Islet of Langerhans (tissue), 1 donor: ENCODE results near the gene TUBD1.
"Not testable (repeated sequence)": the region's sequence is repeated elsewhere in the genome, so short reads cannot be mapped to it uniquely, and the experiment has no call there.

Experiments
- FAIRE-seq: peaks from one replicate; lab custom pipeline; 2011; peaks lifted over from hg19 to GRCh38; lab: Jason Lieb, UNC

Gene TUBD1

DNA sequence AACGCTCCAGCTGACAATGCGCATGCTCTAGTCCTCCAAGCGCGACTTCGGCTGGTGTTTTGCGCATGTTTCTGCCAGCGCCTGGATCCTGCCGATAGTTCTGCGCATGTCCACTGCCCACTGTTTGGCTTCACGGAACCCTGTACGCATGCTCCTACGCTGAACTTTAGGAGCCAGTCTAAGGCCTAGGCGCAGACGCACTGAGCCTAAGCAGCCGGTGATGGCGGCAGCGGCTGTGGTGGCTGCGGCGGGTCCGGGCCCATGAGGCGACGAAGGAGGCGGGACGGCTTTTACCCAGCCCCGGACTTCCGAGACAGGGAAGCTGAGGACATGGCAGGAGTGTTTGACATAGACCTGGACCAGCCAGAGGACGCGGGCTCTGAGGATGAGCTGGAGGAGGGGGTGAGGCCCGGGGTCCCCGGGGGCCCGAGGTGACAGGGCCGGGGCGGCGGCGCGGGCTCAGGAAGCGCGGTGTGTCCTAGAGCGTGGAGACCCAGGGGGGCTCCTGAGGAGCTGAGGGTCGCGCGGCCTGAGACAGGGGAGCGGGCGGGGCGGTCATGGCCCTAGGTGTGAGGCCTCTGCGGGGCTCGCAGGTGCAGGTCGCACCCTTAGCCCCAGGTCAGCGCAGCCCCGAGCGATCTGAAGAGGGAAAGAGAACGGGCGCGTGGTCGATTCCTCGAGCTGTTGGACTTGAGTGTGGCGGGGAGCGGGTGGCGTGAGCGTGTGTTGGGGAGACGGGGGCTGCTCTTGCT, at the start of gene TUBD1, which contains the start of gene RPS6KB1:
Gene TUBD1, minus strand, starts transcription at position 20 of the 752 bp plus-strand sequence. CDS start 1,941 bp downstream, outside the sequence.
Gene RPS6KB1, plus strand, starts transcription at position 198 of the 752 bp plus-strand sequence. Its CDS starts 64 bp downstream, at position 262.
- peak; percentile 91 for FAIRE-seq

- no peak for FAIRE-seq
Measured at GRCh38 chr17:59941131-59941530, 48.4 kb upstream of the TUBD1 start.

DNA sequence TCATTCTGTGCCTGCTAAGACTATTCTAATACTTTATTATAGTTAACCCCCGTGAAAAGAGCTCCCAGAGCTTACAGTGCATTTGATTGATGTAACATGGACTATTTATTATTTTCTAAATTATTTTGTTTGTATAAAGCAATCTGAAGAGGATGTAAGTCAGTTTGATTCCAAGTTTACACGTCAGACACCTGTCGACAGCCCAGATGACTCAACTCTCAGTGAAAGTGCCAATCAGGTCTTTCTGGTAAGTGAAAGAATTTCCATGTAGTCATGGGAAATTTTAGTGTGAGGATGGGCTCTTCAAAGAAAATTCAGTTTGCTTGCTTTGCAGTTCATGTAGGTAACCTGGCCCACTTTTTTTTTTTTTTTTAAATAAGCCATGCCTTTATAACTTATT, 48.0 kb upstream of the TUBD1 start:
- not testable (repeated sequence) for FAIRE-seq

DNA sequence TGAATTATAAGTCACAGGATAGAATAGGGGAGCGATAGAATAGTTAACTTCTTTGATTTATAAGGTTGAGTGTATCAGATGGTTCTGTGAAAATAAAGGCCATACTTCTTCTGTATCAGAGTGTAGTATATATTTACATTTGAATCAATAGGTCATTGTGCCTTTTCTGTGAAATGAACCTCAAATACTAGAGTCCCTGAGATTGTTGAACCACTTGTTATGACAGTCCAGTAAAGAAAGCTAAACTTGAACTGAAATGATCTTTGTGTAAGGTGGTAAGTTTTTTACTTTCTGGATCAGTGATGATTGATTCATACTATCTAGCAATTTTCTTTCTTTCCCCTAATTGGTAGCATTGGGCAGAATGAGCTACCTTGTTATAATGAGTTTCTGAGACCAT, 40.6 kb upstream of the TUBD1 start:
- FAIRE-seq = not testable (repeated sequence)

DNA sequence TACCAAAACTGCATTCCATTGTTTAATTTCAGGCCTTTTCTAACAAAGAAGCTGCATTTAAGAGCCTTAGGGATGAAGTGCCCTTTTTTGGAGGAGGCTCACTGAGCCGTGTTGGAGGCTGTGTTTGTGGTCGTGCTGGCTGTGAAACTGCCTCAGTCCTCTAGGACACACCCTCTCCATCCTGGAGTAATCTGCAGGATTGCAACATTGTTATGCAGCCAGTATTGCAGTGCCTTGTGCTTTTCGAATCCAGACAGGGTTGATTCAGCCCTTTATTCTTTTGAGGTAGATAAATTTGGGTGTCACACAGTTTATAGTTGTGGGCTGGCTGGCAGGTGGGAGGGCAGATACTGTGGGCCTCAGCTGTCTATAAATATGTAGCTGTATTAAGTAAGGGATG, 38.0 kb upstream of the TUBD1 start:
- FAIRE-seq = not testable (repeated sequence)

DNA sequence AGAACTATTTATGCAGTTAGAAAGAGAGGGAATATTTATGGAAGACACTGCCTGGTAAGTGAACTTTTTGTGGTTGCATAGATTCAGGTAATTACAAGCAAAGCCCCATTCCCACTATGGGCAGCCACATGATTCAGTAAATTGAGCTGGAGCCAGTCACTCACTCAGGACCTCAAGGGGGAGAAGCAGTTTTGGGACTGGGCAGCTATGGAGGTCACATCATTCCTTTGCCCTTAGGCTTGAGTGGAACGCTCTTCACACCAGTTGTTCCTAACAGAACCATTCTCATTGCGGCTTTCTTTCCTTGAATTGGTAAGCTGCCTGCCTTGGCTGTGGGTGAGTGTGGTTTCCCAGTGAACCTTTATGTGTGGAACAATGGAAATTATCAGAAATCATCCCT, 37.4 kb upstream of the TUBD1 start:
- not testable (repeated sequence) for FAIRE-seq

- not testable (repeated sequence) for FAIRE-seq
Measured at GRCh38 chr17:59920637-59921036, 27.9 kb upstream of the TUBD1 start.

- no peak for FAIRE-seq
Measured at GRCh38 chr17:59916446-59916845, 23.7 kb upstream of the TUBD1 start.

DNA sequence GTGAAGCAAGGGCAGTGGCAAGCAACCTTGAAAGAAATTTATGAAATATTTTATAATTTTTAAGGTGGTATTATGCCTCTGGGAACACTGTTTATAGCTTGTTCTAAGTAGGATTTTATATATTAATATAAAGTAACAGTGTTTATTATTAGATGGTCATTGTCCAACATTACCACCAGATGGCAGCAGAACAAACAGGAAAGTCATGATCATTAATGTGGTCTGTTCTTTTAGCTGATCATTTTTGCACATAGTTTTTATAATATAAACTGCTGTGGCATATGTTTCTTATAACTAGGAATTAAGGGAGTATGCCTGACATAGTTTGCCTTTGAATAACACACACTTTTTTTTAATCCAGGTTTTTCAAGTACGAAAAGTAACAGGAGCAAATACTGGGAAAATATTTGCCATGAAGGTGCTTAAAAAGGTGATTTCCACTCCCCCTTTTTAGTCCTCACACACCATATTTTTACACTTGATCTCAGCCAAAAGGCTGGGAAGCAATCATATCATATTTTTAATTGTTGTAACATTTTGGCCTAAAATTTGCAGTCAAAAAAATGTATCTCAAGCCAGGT, 21.6 kb upstream of the TUBD1 start:
- peak; percentile 98 for FAIRE-seq

- FAIRE-seq = no peak
Measured at GRCh38 chr17:59907467-59907866, 14.7 kb upstream of the TUBD1 start.

- FAIRE-seq = no peak
Measured at GRCh38 chr17:59903455-59903854, 10.7 kb upstream of the TUBD1 start.

- FAIRE-seq = no peak
Measured at GRCh38 chr17:59901604-59902003, 8.9 kb upstream of the TUBD1 start.

GRCh38 chr17:59899099-59899498, 6.4 kb upstream of the TUBD1 start:
- no peak for FAIRE-seq

- no peak for FAIRE-seq
Measured at GRCh38 chr17:59897090-59897489, 4.3 kb upstream of the TUBD1 start.

- FAIRE-seq = no peak
Measured at GRCh38 chr17:59893676-59894100, 945 bp upstream of the TUBD1 start.

DNA sequence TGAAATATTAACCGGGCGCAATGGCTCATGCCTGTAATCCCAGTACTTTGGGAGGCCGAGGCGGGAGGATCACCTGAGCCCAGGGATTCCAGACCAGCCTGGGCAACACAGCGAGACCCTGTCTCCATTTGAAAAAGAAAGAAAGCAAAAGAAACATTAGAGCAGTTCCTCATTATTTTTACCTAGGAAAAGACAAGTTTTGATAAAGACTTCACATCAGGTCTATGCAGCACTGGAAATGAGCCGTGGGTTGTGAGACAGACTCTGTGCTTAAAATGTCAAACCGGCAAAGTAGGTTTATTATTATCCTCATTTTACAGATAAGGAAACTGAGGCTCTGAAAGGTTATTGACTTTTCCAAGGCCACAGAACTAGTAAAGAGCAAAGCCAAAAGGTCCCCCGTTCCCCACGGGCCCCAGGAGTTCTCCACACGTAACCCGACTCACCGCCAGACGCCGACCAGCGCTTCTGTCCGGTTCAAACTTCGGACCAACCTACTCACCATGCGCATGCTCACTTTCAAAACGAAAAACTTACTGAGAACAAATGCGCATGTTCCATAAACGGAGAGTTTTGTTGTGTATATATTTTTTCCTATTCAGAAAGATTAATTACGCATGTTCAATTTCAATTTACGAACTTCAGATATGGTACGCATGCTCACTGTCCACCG, 356 bp downstream of the TUBD1 start:
- FAIRE-seq = no peak

DNA sequence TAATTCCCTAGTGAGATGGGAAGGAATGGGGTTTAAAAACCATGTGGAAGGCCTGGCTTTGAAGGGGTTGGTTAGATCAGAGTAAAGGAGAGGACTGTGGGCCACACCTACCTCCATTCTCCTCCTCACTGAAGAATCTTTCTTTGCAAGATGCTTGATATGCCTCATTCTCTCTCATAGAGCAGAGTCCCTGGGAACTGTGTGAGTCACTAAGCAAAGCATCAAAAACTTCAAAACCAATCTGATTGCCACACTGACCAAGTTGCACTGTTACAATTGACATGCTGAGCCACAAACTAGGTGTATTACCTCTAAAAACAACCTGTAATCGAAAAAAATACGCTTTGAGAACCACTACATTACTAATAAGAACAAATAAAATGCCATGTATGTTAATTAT, 2.0 kb downstream of the TUBD1 start:
- FAIRE-seq = no peak

DNA sequence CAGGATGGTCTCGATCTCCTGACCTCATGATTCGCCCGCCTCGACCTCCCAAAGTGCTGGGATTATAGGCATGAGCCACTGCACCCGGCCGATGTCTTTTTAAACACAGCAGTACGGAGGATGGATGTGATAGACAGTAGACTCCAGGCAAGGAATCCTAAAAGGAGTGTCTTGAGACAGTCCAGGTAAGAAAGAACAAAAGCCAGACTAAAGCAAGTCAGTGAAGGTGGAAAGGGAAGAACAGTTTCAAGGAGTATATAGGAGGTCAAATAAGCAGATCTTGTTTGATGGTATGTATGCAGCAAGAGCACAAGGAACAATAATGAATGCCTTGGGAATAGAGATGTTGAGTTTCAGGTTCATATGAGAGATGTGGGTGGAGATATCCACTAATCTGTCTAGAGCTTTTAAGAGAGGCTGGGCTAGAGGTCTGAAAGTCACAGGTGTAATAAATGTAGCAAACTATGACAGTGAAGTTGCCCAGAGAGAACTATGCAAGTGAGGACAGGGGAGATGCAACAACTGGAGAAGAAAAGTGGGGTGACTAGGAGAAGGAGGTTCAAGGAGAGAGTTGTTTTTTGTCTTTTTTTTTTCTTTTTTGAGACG, 4.5 kb downstream of the TUBD1 start:
- FAIRE-seq = no peak

- no peak for FAIRE-seq
Measured at GRCh38 chr17:59884861-59885260, 7.9 kb downstream of the TUBD1 start.

- FAIRE-seq = no peak
Measured at GRCh38 chr17:59878624-59879023, 14.1 kb downstream of the TUBD1 start.

GRCh38 chr17:59877965-59878364, 14.8 kb downstream of the TUBD1 start:
- FAIRE-seq = no peak

DNA sequence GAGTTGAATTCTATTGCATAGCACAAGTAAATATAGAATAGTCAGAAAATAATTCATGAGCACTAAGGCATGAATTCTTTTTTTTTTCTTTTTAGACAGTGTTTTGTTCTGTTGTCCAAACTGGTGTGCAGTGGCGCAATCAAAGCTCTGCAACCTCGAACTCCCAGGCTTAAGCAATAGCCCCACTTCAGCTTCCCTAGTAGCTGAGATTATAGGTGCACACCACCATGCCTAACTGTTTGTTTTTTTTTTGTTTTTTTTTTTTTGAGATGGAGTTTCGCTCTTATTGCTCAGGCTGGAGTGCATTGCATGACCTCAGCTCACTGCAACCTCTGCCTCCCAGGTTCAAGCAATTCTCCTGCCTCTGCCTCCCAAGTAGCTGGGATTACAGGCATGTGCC, 16.6 kb downstream of the TUBD1 start:
- no peak for FAIRE-seq

- FAIRE-seq = no peak
Measured at GRCh38 chr17:59874376-59874775, 18.4 kb downstream of the TUBD1 start.
